Sigmoid colon (tissue), 7 donors: ENCODE results near the gene PRRX1. TPM values are rescaled to one million over a fixed set of nuclear protein-coding genes. Genes with fewer than 3 reads are reported as not detected.

Experiments
- DNase-seq: peaks from one replicate; pipeline ENCODE4 v3.0.0-alpha.2; 2019
- H3K27ac ChIP-seq, 4 donors: fragments of 200-600 bp; sonication (generic); one replicate each; pipeline ENCODE4 v1.5.1; 2016 to 2019; ENCODE audit warnings: mild to moderate bottlenecking in 1 of 4
- H3K27me3 ChIP-seq, 3 donors: fragments of 200-600 bp; sonication (generic); one replicate each; pipeline ENCODE4 v1.5.1; 2019; ENCODE audit warnings: mild to moderate bottlenecking in 1 of 3
- H3K36me3 ChIP-seq, 4 donors: fragments of 200-600 bp; sonication (generic); one replicate each; pipeline ENCODE4 v1.5.1; 2016 to 2019
- H3K4me1 ChIP-seq, 4 donors: fragments of 200-600 bp; sonication (generic); one replicate each; pipeline ENCODE4 v1.5.1; 2017 to 2019
- H3K4me3 ChIP-seq, 4 donors: fragments of 200-600 bp; sonication (generic); one replicate each; pipeline ENCODE4 v1.5.1; 2017 to 2019; ENCODE audit warnings: mild to moderate bottlenecking in 2 of 4, moderate library complexity in 1 of 4
- H3K9me3 ChIP-seq, 4 donors: fragments of 200-600 bp in 3 of 4; sonication (generic) in 3 of 4; one replicate each; pipeline versions ENCODE4 v1.5.1 to v1.6.1; 2013 to 2019
- EP300 ChIP-seq, 4 donors: sonication (generic); formaldehyde crosslinking; IDR thresholded peaks; one replicate each; pipeline ENCODE4 v1.6.1; 2017; ENCODE audit warnings: antibody characterized with exemption in 4 of 4
- POLR2A ChIP-seq, 2 donors: fragments of 450-650 bp; IDR thresholded peaks; one replicate each; pipeline ENCODE4 v1.6.1; 2016; ENCODE audit warnings: antibody characterized with exemption in 2 of 2, mild to moderate bottlenecking in 2 of 2, moderate library complexity in 2 of 2
- POLR2AphosphoS5 ChIP-seq, 4 donors: sonication (generic); formaldehyde crosslinking; IDR thresholded peaks; one replicate each; pipeline ENCODE4 v1.6.1; 2017; ENCODE audit warnings: antibody characterized with exemption in 4 of 4
- WGBS, 2 donors: extraction: QIAGEN DNeasy Blood & Tissue Kit; methylation state at CpG; one replicate each; pipeline ENCODE4 v1.1.7; 2013; 5-methylcytosine and 5-hydroxymethylcytosine counted together
- intact Hi-C: fragments of 100-400 bp; cut with DNase I; formaldehyde crosslinking; loops from one replicate; pipeline ENCODE4 v1.15.1; 2023
- polyA plus RNA-seq, 3 donors: library from polyadenylated mRNA; stranded (reverse); fragments of 200-250 nt; gene quantifications; one replicate each; pipeline ENCODE4 v1.2.3, GENCODE V29; 2013
- total RNA-seq, 4 donors: library from RNA; depleted of rRNA; stranded (reverse); fragments of >200 nt; gene quantifications; one replicate each; pipeline ENCODE4 v1.1.0, GENCODE V29; 2016
- TF ChIP-seq, protein P1 (sequence below), 4 experiments: fragments of 450-650 bp in 3 of 4; fragments of 200-600 bp in 1 of 4; IDR thresholded peaks; one replicate each; pipeline ENCODE4 v1.5.1; 2016 to 2019; ENCODE audit warnings: antibody characterized with exemption in 4 of 4, mild to moderate bottlenecking in 3 of 4, moderate library complexity in 2 of 4
- donor health status: healthy with polysubstance abuse.
- donor health status: Bipolar disorder and iron deficiency.
- donor health status: healthy.

PRRX1 gene
- total and polyA plus RNA-seq, 7 donors = 0.46 to 16.6 (median 7.9) TPM

DNA sequence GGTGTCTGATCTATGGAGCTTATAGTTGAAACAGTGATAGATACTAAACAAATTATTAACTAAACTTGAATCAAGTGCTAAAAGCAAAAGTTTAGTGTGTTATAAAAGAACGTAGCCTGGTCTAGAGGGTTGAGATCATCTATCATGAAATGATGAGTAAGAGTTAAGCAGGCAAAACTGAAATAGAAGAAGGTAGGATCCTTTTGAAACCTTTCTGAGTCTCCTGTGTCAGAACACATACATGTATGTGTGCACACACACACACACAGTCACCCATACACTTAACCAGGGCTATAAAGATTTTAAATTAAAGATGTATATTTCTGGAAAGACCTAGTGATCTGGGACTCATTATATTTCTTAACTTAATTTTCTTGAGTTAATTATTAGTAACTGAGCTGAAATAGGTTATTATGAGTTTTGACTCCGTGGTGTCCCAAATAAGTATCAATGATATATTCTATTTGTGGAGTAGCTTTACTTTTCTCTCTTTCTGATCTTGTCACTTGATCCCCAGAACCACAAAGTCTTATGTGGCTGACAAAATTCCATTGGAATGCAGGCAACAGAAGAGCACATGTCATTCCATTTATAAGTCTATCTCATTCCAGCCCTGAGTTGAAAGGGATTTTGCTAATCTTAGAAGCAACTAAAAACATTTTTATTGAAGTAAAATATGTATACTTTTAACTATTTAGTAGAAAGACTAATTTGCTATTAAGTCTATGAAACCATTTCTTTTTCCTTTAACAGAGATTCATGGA is 70.7 kb downstream of the PRRX1 start:
- Histone ChIP-seq H3K27ac (no peak overlapping the region), H3K4me3 (no peak overlapping the region), H3K27me3 (peaks cover 0 to 4% (median 0%) of the 10 kb centered on the region in 3 donors), H3K36me3 (no peaks in the 10 kb centered on the region), H3K4me1 (no peaks in the 10 kb centered on the region), H3K9me3 (no peaks in the 10 kb centered on the region)
- WGBS, 2 donors = 43 to 82% methylated on average over 2 of the region's 2 CpGs
- TF ChIP-seq POLR2AphosphoS5 (IDR thresholded peaks at IDR 0.05) (no peak), POLR2A (IDR thresholded peaks at IDR 0.05) (no peak), EP300 (IDR thresholded peaks at IDR 0.05) (no peak)
- TF ChIP-seq, protein P1, sequence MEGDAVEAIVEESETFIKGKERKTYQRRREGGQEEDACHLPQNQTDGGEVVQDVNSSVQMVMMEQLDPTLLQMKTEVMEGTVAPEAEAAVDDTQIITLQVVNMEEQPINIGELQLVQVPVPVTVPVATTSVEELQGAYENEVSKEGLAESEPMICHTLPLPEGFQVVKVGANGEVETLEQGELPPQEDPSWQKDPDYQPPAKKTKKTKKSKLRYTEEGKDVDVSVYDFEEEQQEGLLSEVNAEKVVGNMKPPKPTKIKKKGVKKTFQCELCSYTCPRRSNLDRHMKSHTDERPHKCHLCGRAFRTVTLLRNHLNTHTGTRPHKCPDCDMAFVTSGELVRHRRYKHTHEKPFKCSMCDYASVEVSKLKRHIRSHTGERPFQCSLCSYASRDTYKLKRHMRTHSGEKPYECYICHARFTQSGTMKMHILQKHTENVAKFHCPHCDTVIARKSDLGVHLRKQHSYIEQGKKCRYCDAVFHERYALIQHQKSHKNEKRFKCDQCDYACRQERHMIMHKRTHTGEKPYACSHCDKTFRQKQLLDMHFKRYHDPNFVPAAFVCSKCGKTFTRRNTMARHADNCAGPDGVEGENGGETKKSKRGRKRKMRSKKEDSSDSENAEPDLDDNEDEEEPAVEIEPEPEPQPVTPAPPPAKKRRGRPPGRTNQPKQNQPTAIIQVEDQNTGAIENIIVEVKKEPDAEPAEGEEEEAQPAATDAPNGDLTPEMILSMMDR (IDR thresholded peaks at IDR 0.05) = no peak
- DNase-seq = no peak
- intact Hi-C loops = no loop called here

DNA sequence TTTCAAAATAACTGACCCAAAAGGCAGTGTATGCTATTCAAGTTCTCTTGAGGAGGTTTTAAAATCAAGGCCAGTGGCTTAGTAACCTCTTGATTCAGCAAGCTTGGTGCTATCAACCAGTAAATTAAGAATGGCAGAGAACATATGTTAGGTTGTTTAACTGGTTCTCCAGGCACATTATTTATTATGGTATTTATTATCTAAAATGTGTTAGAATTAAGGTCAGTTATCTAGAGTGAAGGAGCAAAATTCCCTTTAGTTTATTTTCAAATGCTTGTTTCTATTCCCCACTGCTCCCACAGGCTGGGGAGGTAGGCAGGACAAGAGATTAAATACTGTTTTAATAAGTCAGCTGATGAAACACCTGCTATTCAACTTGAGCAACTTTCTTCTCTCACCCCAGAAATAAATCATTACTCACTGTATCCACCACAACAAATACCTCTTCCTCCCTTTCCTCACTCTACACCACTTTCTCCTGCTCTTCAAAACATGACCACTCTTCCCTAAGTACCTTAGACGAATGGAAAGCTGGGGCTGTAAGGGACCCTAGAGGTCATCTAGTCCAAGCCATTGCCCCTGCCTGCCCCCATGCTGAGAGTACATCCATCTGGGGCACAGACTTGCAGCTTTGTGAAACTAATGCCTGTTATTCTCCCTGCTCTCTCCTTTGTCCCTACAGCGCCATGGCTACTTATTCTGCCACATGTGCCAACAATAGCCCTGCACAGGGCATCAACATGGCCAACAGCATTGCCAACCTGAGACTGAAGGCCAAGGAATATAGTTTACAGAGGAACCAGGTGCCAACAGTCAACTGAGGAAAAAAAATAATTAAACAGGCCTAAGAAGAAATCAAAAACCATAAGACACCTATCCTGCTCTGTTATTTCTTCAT is 71.7 kb downstream of the PRRX1 start:
- intact Hi-C loops = no loop called here
- H3K4me3 ChIP-seq = no peak overlapping the region
- TF ChIP-seq EP300 (IDR thresholded peaks at IDR 0.05) = no peak
- no peaks in the 10 kb centered on the region for H3K9me3 ChIP-seq
- no peak for DNase-seq
- 78 to 82% methylated on average over 2 of the region's 2 CpGs for WGBS, 2 donors
- peaks cover 0 to 4% (median 0%) of the 10 kb centered on the region in 3 donors for H3K27me3 ChIP-seq
- no peaks in the 10 kb centered on the region for H3K36me3 ChIP-seq
- no peak overlapping the region for H3K27ac ChIP-seq
- H3K4me1 ChIP-seq = no peaks in the 10 kb centered on the region

DNA sequence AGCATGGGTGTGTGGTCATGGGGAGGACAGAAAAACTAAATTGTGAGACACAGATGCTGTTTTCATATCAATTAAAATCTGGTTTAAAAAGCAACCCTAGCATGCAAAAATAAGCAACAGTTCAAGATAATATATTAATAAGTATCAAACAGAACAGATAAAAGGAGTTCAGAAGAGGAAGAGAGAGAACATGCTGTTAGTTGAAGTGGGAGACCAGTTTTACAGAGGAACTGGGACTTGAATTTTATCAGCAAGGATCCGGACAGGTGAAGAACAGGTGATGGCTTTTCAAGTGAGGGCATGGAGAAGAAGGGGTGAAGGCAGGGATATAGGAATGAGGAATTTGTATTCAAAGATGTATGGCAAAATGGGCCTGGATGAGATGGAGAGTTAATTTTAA is 75.9 kb downstream of the PRRX1 start:
- Histone ChIP-seq H3K4me3 (no peak overlapping the region), H3K27ac (no peak overlapping the region), H3K36me3 (no peaks in the 10 kb centered on the region), H3K4me1 (no peaks in the 10 kb centered on the region), H3K9me3 (peaks cover 0 to 5% (median 0%) of the 10 kb centered on the region in 4 donors), H3K27me3 (peaks cover 0 to 4% (median 0%) of the 10 kb centered on the region in 3 donors)
- 93% methylated on average over 1 of the region's 1 CpG for WGBS, 2 donors
- intact Hi-C loops = no loop called here
- DNase-seq = no peak
- TF ChIP-seq, protein P1 (IDR thresholded peaks at IDR 0.05) = no peak
- no peak for TF ChIP-seq POLR2AphosphoS5 (IDR thresholded peaks at IDR 0.05)
- no peak for TF ChIP-seq EP300 (IDR thresholded peaks at IDR 0.05)
- TF ChIP-seq POLR2A (IDR thresholded peaks at IDR 0.05) = no peak

DNA sequence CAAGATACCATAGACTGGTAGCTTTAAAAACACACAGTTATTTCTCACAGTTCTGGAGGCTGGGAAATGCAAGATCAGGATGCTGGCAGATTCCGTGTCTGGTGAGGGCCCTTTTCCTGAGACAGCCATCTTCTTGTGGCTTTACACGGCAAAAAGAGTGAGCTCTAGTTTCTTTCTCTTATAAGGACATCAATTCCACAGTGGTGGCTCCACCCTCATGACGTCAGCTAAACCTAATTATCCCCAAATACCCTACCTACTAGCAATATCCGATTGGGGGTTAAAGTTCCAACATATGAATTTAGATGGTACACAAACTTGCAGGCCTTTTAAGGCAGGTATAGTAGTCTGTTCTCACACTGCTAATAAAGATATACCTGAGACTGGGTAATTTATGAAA is 77.7 kb downstream of the PRRX1 start:
- no peaks in the 10 kb centered on the region for H3K4me1 ChIP-seq
- intact Hi-C loops = no loop called here
- DNase-seq = no peak
- H3K36me3 ChIP-seq = no peaks in the 10 kb centered on the region
- H3K9me3 ChIP-seq = peaks cover 0 to 5% (median 0%) of the 10 kb centered on the region in 4 donors
- TF ChIP-seq POLR2A (IDR thresholded peaks at IDR 0.05) (no peak), POLR2AphosphoS5 (IDR thresholded peaks at IDR 0.05) (no peak), EP300 (IDR thresholded peaks at IDR 0.05) (no peak)
- TF ChIP-seq, protein P1 (IDR thresholded peaks at IDR 0.05) = no peak
- no peak overlapping the region for H3K4me3 ChIP-seq
- H3K27me3 ChIP-seq = peaks cover 0 to 4% (median 0%) of the 10 kb centered on the region in 3 donors
- WGBS, 2 donors = 77 to 84% methylated on average over 4 of the region's 4 CpGs
- no peak overlapping the region for H3K27ac ChIP-seq

DNA sequence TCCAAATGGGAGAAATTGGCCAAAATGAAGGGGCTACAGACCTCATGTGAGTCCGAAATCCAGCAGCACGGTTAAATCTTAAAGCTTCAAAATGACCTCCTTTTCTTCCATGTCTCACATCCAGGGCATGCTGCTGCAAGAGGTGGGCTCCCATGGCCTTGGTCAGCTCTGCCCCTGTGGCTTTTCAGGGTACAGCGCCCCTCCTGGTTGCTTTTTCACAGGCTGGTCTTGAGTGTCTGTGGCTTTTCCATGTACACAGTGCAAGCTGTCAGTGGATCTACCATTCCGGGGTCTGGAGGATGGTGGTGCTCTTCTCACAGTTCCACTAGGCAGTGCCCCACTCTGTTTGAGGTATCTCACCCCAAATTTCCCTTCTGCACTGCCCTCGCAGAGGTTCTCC is 78.7 kb downstream of the PRRX1 start:
- TF ChIP-seq POLR2AphosphoS5 (IDR thresholded peaks at IDR 0.05) (no peak), EP300 (IDR thresholded peaks at IDR 0.05) (no peak), POLR2A (IDR thresholded peaks at IDR 0.05) (no peak)
- TF ChIP-seq, protein P1 (IDR thresholded peaks at IDR 0.05) = no peak
- H3K27me3 ChIP-seq = peaks cover 0 to 4% (median 0%) of the 10 kb centered on the region in 3 donors

More for the DNA sequence above, 78.7 kb downstream of the PRRX1 start:
- H3K4me3 ChIP-seq = no peak overlapping the region
- H3K27ac ChIP-seq = no peak overlapping the region
- no peaks in the 10 kb centered on the region for H3K36me3 ChIP-seq
- intact Hi-C loops = no loop called here
- WGBS, 2 donors = 92 to 93% methylated on average over 5 of the region's 5 CpGs
- peaks cover 0 to 5% (median 0%) of the 10 kb centered on the region in 4 donors for H3K9me3 ChIP-seq
- H3K4me1 ChIP-seq = no peaks in the 10 kb centered on the region
- DNase-seq = no peak
